HG03460 (cell line): ENCODE results near the gene SHISAL1.

ENCODE experiments used
- ATAC-seq: cut with Tn5 transposase; IDR thresholded peaks from one replicate; pipeline ENCODE4 v1.9.1; 2021; ENCODE audit not compliant: unreplicated experiment

Gene SHISAL1

DNA sequence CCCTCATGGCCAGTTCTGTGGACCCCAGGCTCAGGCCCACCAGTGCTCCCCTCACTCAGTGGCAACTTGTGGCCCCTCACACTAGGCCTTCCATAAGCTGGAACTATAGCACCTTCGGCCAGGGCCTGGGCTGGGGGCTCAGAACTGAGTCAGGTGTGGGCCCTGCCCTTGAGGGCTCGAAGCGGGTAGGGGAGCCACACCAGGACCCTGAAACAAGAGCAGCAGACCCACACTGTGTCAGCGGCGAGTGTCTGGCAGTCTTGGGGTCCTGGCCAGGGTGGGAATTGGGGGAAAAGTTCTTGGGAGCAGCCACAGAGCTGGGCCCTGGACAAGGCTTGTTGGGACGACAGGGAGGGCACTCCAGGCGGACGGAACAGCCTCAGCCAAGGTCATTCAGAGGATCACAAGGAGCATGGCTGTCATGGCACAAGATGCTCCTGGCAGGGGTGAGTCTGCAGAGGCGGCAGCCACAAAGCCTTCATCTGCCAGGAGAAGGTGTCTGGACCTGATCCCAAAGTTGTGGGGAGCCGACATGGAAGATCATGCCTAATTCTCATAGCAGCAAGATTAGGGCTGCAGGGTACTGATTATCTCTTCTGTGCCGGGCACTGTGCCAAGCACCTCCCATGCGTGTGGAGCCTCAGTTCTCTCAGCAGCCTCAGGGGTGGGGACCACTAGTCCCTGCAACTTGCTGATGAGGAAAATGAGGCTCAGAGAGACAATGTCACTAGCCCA lies 50.7 kb downstream of the SHISAL1 start:
- no peak for ATAC-seq

DNA sequence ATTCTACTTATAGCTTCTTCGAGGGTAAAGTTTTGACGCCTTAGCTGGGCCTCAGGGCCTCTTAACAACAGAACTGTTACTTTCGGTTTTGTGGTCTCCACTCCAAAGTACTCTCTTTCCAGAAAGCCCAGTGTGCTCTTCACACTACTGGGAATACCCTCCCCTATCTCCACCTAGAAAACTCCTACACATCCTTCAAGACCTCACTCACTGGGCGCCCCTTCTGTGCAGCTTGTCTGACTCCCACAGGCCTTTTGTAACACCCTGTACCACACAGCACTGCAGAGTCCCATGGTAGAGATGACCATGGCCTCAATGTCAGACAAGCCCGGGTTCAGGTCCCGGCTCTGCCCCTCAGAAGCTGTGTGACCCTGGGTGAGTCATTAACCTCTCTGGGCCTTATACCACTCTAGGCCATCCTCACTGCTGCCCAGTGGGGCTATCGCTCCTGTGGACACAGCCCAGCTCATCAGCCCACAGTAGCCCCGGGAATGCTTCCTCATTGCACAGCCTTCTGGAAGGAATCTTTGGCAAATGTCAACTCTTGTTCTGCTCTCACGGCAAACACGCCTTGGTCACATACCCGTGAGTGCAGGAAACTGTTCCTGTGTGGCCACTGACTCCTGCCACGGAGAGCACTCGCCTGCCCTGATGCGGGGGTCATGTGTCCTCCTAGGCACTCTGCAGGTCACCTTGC lies 51.4 kb downstream of the SHISAL1 start:
- no peak for ATAC-seq

DNA sequence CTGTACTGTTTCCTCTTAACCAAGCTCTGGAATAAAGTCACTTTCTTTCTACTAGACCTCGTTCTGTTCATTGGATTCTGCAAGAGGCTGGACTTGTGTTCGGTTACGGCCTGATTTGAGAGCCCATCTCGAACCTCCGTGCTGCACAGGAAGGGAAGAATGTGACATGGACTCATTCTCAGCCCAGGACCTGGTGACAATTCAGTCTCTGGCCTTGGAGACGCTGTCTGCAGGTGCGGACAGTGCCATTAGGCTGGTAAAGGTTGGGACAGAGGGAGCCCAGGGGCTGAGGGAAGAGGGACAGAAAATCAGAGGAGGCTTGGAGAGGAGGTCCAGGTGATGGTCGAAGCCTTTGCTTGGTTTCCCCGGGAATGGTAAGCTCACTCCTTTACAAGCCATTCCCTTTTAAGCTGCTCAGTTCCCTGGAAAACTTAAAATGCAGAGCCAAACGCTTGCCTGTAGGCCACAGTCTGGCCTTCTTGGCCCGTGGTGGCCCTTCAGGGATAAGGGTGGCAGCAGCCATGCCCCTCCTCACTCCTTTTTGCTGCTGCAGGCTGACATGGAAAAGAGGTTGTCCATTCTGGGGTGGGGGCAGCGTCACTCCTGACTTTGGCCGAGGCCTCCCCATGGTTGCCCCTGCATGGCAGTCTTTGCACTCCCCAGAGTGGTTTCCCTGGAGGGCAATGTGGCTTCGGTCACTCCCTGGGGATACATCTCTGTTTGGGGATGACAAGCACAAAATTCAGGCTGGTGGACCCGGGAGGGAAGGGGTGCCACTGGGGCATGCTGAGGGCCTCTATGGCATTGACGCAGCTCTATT lies 52.3 kb downstream of the SHISAL1 start:
- ATAC-seq: no peak

DNA sequence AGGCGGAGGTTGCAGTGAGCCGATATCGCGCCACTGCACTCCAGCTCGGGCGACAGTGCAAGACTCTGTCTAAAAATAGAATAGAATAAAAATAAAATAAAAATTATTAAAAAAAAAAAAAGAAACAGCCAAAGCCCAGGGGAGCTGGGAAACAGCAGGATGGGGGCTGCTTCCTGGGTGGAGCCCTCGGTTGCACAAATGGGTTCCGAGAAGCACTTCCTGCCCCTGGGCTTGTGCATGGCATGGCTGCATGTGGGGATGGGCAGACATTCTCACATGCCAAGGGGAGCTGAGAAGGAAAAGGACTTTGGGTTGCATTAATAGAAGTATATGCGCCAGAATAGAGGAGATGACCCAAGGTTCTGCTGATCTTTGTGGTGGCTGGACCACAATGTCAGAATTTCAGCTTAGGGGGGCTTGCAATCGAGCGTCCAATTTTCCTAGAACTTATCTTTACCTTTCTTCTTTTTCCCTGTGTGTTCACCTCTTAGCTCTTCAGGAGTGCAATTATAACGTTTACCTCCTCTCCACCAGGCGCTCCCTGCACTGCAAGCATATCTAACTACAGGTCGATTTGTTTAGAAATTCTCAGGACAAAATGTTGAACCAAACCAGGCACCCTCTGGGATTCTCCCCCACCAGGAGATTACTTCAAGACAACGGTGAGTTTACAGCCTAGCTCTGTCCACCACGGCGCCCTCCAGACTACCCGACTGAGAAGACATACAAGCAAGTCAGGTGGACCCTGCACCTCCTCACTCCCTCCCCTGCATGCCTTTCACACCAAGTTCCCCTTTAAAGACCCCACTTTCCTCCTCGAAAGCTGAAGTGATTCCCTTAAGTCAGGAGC lies 53.2 kb downstream of the SHISAL1 start:
- no peak for ATAC-seq

DNA sequence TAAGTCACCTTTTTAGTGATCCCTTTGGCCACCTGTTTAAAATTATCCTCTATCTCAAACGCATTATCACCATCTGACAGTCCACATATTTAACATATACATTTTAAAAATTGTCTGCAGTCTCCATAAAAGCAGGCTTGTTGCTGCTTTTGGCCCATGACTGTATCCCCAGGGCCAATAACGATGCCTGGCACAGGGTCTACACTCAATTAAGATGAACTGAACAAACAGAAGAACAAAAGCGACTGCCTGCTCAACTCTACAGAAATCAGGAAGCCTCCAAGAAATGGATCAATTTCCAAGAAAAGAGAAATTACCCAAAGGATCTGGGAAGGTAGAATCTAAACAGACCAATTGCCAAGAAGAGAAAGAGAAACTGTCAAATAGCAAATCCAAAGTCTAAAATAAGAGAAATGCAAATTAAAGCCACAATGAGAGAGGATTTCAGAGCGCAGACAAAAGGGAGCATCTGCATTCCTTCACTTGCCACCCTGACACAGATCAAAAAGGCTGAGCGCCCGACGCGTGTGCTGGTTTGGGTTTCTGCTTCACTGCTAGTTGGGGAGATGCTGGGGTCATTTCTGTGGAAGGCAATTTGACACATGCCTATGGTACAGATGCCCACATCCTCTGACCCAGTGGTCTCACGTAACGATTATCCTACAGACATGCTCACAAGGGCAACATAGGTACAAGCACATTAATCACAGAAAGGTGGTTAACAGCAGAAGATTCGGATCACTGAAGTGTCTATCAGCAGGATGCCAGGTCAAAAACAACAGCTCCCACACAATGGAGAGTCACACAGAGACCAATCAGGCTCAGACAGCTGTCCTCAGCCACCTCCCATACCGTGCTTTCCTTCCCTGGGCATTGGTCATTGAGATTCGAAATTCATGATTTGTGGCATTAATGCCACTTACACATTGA lies 55.9 kb downstream of the SHISAL1 start:
- ATAC-seq: no peak

DNA sequence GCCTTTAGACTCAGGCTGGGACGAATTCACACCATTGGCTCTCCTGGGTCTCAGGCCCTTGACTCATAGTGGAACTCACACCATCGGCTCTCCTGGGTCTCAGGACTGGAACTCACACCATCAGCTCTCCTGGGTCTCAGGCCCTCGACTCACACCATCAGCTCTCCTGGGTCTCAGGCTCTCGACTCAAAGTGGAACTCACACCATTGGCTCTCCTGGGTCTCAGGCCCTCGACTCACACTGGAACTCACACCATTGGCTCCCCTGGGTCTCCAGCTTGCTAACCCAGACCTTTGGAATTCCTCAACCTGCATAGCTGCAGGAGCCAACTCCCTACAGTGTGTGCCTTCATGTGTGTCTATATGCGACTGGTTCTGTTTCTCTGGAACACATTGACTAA lies 56.7 kb downstream of the SHISAL1 start:
- no peak for ATAC-seq

DNA sequence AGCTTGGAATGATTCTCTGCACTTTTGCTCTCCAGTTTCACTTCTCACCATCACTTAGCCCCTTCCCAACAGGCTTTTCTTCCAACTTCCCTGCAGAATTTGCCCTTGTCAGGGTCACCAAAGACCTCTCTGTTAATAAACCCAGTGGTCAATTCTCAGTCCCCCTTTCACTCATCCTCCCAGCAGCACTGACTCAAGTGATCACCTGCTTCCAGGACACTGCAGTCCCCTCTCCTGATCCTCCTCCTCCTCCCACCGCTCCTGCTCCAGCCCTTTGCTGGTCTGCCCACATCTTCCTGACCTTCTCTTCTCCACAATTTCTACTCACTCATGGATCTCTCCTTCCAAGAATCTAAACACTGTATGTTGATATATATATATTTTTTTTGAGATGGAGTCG lies 57.9 kb downstream of the SHISAL1 start:
- no peak for ATAC-seq

DNA sequence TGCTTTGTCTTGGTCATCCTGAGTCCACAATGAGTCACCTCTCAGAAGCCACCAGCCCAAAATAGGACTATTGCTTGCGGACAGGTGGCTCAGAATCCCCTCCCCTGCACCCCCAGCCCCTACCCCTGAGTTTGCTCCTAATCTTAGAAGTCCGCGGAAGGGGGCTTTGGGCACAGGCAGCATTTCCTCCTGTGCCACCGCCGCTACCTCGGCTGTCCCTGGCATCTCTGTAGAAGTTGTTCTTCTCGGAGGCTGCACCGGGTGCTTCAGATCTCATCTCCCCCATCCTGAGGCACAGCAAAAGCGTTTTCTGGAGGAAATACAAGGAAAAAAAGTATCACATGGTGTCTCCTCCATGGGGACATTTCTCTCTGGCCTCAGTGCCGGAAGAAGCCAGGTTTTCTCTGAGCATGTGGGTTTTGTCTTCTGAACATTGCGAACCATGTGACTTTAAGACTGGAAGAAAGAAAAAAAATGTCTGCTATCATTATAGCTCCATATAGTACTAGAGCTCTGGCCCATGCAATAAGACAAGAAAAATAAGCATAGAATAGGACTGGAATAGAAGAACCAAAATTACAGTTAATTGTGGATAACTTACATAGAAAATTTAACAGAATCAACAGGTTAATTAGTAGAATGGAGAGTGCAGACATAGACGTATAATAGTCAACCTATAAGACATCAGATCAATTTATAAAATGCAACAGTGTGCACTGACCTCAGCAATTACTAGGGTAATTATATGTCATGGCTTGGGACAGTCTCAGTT lies 63.2 kb downstream of the SHISAL1 start:
- ATAC-seq: no peak

DNA sequence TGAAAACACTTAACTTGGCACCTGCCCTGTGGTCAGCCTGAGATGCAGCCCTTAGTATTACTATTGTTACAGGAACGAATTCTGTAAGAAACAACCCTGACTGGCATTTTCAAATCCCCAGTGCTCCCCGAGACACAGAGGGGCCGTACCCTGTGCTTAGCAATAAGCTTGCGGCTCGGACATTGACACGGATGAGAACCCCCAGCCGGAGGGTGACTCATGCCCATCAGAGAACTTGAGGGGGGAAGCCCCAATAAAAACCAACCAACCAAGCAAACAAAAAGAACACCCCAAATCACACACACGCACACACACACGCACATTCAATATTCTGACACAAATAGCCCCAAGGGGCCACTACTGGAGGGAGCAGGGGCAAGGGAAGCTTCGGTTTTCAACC lies 63.8 kb downstream of the SHISAL1 start:
- ATAC-seq: no peak

DNA sequence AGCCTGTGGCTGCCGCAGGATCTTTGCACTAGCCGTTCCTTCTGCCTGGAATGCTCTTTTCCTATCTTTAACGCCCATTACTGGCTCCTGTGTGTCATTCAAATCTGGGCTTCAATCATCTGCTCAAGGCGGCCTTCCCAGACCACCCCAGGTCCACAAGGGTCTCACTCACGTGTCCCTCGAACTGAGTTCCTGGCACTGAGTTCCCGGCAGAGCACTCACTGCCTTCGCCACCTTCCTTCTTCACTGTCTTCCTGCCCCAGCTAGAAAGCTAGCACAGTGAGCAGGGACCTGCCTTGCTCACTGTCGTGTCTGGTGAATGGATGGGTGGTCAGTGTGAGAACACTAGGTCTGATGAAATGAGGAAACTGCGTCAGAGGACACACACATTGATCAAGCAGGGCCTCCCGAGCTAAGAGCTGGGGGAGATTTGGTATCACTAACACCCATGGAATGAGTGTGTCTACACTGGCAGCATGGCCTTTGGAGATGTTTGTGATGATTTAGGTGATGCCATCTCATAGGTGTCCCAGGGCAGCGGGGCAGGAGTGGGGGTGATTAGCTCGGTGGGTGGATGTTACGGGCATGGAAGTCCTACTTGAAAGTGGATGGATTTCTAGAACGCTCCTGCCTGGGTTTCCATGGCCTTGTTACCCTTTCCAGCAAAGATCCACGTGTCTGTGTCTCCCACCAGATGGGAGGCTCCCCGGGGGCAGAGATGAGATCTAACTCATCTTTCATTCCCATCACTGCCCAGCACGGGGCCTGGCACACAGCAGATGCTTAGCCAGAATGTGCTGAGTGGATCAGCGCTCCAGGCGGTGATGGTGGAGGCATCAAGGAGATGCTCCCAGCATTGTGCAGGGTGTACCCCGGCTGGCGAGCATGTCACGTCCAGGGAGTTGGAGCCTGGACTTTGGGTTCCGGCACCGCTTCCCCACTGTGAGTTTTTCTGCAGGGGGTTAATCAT lies 64.5 kb downstream of the SHISAL1 start:
- no peak for ATAC-seq

DNA sequence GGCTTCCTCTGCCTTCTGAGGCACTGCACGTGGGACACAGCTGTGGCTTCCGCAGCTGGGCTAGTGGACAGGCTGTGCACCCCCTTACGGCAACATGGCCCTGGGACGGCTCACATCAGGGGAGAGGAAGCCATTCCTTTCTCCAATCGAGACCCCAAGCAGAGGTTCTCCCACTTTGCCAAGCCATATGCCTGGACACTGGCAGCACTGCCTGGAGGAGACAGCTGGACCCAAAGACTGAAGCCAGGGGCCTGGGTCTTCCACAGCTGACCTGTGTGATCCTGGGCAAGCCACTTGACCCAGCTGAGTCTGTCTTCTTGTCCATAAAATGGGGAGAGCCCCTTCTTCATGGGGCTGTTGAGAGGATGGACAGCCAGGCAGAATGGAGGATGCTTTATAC lies 65.4 kb downstream of the SHISAL1 start:
- ATAC-seq: no peak

DNA sequence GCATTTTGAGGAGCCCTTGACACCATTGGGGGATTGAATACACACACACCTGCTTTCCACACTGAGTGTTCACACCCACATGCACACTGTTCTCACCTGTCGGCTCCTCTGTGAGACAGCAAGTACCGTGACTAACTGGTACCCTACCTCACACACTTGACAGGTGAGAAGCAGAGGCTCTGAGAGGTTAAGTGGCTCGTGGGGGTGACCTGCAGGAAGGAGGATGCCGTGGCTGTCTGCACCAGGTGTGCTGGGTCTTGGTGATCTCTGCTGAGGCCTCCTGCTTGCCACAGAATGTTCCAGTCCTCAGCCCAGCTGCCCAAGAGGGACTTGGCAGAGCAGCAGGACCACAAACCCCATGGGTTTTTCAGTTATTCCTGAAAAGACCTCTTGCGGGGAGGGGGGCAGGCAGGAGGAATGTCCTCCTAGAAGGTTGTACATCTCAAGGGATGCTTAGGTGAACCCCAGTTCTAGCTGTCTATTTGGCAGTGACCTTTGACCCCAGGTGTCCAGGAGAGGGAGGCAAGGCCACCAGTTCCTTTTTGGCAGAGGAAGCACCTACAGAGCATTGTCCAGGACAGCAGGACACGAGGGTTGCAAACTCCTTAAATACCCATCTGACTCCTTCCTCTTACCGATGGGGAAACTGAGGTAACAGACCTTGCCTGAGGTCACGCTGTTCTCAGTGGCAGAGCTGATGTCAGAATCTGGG lies 66.0 kb downstream of the SHISAL1 start:
- no peak for ATAC-seq

DNA sequence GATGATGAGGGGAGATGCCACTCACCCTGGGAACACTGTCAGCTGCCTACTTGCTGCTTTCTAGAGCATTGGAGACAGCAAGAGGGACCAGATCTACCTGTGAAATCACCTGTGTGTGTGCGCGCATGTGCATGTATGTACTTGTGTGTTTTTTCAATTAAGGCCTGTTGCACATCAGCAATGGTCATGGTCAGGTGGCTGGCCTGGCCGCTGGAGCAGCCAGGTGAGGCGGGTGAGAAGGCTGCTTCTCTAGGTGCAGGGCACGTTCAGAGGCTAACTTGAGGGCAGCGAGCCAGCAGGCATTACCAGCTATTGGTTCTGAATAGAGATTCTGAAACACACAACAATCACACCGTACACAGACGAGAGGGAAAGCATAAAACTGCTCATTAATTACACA lies 66.9 kb downstream of the SHISAL1 start:
- no peak for ATAC-seq

DNA sequence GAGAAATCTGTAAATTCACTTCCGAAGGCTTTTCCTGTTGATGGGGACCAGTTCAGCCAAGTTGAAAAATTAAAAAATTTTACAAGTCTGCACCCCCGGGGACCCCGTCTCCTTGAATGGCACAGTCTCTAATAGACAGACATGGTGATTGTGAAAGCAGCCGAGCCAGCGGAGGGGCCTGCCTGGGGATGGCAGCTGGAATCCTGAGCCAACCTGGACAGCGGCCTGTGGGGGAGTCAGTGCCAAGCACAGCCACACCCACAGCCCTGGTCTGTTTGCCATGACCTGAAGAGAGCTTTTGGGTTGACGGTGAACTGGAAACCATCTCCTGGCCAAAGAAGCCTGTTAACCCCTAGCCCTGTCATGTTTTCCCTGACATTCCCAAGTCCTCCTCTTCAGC lies 67.3 kb downstream of the SHISAL1 start:
- ATAC-seq: no peak

DNA sequence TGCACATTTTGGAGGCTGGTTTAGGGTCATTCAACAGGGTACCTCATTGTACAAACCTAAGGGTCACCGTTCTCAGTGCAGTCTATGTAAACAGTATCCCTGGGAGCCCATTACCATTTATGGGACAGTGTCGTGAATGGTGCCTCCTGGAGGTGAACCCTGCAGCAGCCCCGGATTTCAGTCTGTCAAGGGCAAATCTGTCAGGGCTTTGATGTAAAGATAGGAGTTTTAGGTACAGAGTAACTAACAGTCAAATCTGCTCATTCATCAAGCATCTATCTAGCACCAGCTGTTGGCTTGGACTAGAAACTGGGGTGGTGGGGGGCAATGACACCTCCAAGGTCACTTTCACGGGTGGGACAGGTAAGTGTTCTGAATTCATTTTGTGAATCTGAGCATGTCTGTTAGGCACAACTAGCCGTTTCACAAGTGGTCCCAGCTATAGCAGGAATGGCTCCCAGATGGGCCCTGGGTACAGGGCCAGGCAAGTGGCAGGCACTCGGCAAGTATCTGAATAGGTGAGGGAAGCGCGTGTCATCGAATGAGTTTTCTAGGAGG lies 68.4 kb downstream of the SHISAL1 start:
- no peak for ATAC-seq

DNA sequence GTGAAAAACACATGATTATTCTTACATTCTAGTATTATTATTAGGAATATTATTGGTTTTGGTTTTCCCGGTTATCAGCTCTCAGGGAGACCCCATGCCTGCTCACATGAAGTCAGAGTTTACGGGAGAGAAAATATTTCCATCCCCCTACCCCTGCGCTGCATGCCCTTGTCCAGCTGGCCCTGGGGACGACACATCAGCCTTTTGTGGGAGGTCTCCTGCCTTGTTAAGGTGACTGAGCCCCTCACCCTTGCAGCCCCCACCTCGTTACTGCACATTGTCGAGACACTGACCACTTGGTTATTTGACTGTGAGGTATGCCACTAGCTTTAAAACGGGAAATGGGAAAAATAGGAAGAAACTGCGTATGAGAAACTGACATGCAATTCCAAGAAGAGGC lies 69.0 kb downstream of the SHISAL1 start:
- ATAC-seq: no peak
